SK-N-SH treated with all-trans-retinoic acid at 6 μM for 48 hours (cell line): ENCODE results near the gene RSPO4.

ENCODE experiments used
- ARNTL ChIP-seq: fragments of 450-650 bp; formaldehyde crosslinking; IDR thresholded peaks from 2 replicates; pipeline ENCODE4 v1.5.0; 2020; ENCODE audit warnings: low read depth, mild to moderate bottlenecking, moderate library complexity, borderline replicate concordance
- BACH2 ChIP-seq: fragments of 250-450 bp; sonication (Bioruptor Pico); IDR thresholded peaks from 2 replicates; pipeline ENCODE4 v1.9.0; 2021; ENCODE audit warnings: mild to moderate bottlenecking, borderline replicate concordance
- CREB5 ChIP-seq: fragments of 250-450 bp; sonication (Bioruptor Pico); IDR thresholded peaks from 2 replicates; pipeline ENCODE4 v1.5.1; 2020; ENCODE audit warnings: low read depth, mild to moderate bottlenecking, moderate library complexity
- CSRNP3 ChIP-seq: fragments of 250-450 bp; sonication (Bioruptor Pico); IDR thresholded peaks from 2 replicates; pipeline ENCODE4 v1.5.1; 2021; ENCODE audit warnings: mild to moderate bottlenecking, moderate library complexity
- ESRRG ChIP-seq: fragments of 250-450 bp; sonication (Bioruptor Pico); IDR thresholded peaks from 2 replicates; pipeline ENCODE4 v1.6.1; 2021; ENCODE audit warnings: mild to moderate bottlenecking
- ISL1 ChIP-seq: fragments of 250-450 bp; sonication (Bioruptor Pico); IDR thresholded peaks from 2 replicates; pipeline ENCODE4 v2.1.2; 2022; ENCODE audit warnings: mild to moderate bottlenecking, moderate library complexity
- OSR1 ChIP-seq: fragments of 250-450 bp; sonication (Bioruptor Pico); IDR thresholded peaks from 2 replicates; pipeline ENCODE4 v1.8.0; 2022; ENCODE audit warnings: moderate library complexity, mild to moderate bottlenecking, inconsistent platforms
- RARB ChIP-seq: fragments of 250-450 bp; sonication (Bioruptor Pico); IDR thresholded peaks from 2 replicates; pipeline ENCODE4 v1.8.0; 2021; ENCODE audit warnings: mild to moderate bottlenecking, moderate library complexity
- TCF4 ChIP-seq: fragments of 250-450 bp; sonication (Bioruptor Pico); IDR thresholded peaks from 2 replicates; pipeline ENCODE4 v1.8.0; 2021; ENCODE audit warnings: mild to moderate bottlenecking, moderate library complexity, borderline replicate concordance
- ZFP3 ChIP-seq: fragments of 250-450 bp; sonication (Bioruptor Pico); IDR thresholded peaks from 2 replicates; pipeline ENCODE4 v1.5.0; 2020; ENCODE audit warnings: mild to moderate bottlenecking, moderate library complexity
- ZFP30 ChIP-seq: fragments of 450-650 bp; formaldehyde crosslinking; IDR thresholded peaks from 2 replicates; pipeline ENCODE4 v1.5.0; 2022; ENCODE audit warnings: mild to moderate bottlenecking, moderate library complexity
- TF ChIP-seq, protein P1 (sequence below): fragments of 250-450 bp; sonication (Bioruptor Pico); IDR thresholded peaks from 2 replicates; pipeline ENCODE4 v1.5.0; 2020; ENCODE audit warnings: mild to moderate bottlenecking, moderate library complexity

GRCh38 chr20:944148-944547 is 58.0 kb downstream of the RSPO4 start:
- TF ChIP-seq BACH2 (CRISPR knock-in tag): no peak
- no peak for TF ChIP-seq RARB (CRISPR knock-in tag)
- TF ChIP-seq CREB5 (CRISPR knock-in tag): no peak
- no peak for TF ChIP-seq TCF4 (CRISPR knock-in tag)
- TF ChIP-seq ESRRG: no peak
- no peak for TF ChIP-seq ZFP30 (CRISPR knock-in tag)
- no peak for TF ChIP-seq ARNTL (CRISPR knock-in tag)
- TF ChIP-seq ISL1 (CRISPR knock-in tag): no peak
- no peak for TF ChIP-seq CSRNP3 (CRISPR knock-in tag)
- TF ChIP-seq, protein P1, sequence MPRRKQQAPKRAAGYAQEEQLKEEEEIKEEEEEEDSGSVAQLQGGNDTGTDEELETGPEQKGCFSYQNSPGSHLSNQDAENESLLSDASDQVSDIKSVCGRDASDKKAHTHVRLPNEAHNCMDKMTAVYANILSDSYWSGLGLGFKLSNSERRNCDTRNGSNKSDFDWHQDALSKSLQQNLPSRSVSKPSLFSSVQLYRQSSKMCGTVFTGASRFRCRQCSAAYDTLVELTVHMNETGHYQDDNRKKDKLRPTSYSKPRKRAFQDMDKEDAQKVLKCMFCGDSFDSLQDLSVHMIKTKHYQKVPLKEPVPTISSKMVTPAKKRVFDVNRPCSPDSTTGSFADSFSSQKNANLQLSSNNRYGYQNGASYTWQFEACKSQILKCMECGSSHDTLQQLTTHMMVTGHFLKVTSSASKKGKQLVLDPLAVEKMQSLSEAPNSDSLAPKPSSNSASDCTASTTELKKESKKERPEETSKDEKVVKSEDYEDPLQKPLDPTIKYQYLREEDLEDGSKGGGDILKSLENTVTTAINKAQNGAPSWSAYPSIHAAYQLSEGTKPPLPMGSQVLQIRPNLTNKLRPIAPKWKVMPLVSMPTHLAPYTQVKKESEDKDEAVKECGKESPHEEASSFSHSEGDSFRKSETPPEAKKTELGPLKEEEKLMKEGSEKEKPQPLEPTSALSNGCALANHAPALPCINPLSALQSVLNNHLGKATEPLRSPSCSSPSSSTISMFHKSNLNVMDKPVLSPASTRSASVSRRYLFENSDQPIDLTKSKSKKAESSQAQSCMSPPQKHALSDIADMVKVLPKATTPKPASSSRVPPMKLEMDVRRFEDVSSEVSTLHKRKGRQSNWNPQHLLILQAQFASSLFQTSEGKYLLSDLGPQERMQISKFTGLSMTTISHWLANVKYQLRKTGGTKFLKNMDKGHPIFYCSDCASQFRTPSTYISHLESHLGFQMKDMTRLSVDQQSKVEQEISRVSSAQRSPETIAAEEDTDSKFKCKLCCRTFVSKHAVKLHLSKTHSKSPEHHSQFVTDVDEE (CRISPR knock-in tag): no peak
- no peak for TF ChIP-seq ZFP3 (CRISPR knock-in tag)
- no peak for TF ChIP-seq OSR1 (CRISPR knock-in tag)
